MCF 10A (cell line): Measurements from ENCODE around the gene MYL4. TPM values are rescaled to one million over a fixed set of nuclear protein-coding genes. Genes with fewer than 3 reads are reported as not detected.

Experiments used
- BruUV-seq: library from RNA; stranded (reverse); fragments of 400-500 nt; replicated peaks from 2 replicates; lab custom pipeline; 2021; lab: Mats Ljungman, UMichigan
- CTCF ChIA-PET: fragments of 300-600 bp; sonication (Branson Sonifier 250); formaldehyde crosslinking; extraction: SDS; loops from one replicate; lab custom pipeline; 2021; ENCODE audit warnings: antibody characterized with exemption, inconsistent platforms; lab: Yijun Ruan, JAX
- POLR2A ChIA-PET: fragments of 300-600, 350-650 bp; sonication (Branson Sonifier 250); formaldehyde crosslinking; extraction: SDS; loops from one replicate; lab custom pipeline; 2020; ENCODE audit warnings: antibody characterized with exemption, inconsistent platforms; lab: Yijun Ruan, JAX
- DNase-seq: peaks from one replicate; pipeline ENCODE4 v3.0.0-alpha.2; 2018; ENCODE audit not compliant: unreplicated experiment
- H3K27ac Mint-ChIP-seq: one replicate; pipeline ENCODE4 v1.8.0; 2022; ENCODE audit warnings: mild to moderate bottlenecking, low read depth, mixed read lengths; ENCODE audit not compliant: unreplicated experiment
- H3K27me3 Mint-ChIP-seq: one replicate; pipeline ENCODE4 v1.8.0; 2022; ENCODE audit warnings: mixed read lengths; ENCODE audit not compliant: insufficient read depth, unreplicated experiment
- H3K36me3 Mint-ChIP-seq: one replicate; pipeline ENCODE4 v1.8.0; 2022; ENCODE audit warnings: mild to moderate bottlenecking, moderate library complexity, mixed read lengths; ENCODE audit not compliant: insufficient read depth, unreplicated experiment
- H3K4me1 Mint-ChIP-seq: one replicate; pipeline ENCODE4 v1.8.0; 2022; ENCODE audit warnings: mixed read lengths; ENCODE audit not compliant: insufficient read depth, unreplicated experiment
- H3K4me3 Mint-ChIP-seq: one replicate; pipeline ENCODE4 v1.8.0; 2022; ENCODE audit warnings: mild to moderate bottlenecking, moderate library complexity, mixed read lengths; ENCODE audit not compliant: unreplicated experiment
- H3K9me3 Mint-ChIP-seq: one replicate; pipeline ENCODE4 v1.8.0; 2022; ENCODE audit warnings: mixed read lengths; ENCODE audit not compliant: unreplicated experiment
- intact Hi-C: fragments of 100-400 bp; cut with micrococcal nuclease; formaldehyde crosslinking; loops from 2 replicates; pipeline ENCODE4 v1.14.1; 2022
- total RNA-seq: library from RNA; stranded (reverse); gene quantifications from 2 replicates; pipeline ENCODE4 v1.2.3, GENCODE V29; 2022
- TF ChIP-seq, protein P1 (sequence below): fragments of 200-600 bp; IDR thresholded peaks from one replicate; pipeline ENCODE4 v1.8.0; 2022; ENCODE audit warnings: antibody characterized with exemption, mild to moderate bottlenecking; ENCODE audit not compliant: unreplicated experiment

MYL4 gene
- total RNA-seq, 1 experiment from 2014 or later: not detected

DNA sequence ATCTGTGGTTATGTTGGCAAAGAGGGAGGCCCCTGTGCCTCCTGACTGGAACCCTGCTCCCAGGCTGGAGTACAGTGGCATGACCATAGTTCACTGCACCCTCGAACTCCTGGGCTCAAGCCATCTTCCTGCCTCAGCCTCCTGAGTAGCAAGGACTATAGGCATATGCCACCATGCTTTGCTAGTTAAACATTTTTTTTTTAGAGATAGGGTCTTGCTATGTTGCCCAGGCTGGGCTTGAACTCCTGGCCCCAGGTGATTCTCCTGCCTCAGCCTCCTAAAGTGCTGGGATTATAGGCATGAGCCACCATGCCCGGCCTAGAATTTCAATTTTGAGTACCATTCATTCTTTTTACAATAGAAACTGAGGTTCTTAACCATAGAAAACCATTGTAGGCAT is 23.3 kb downstream of the MYL4 start:
- no peak overlapping the region for H3K4me3 Mint-ChIP-seq
- DNase-seq: no peak
- no TSS peak for BruUV-seq
- TF ChIP-seq, protein P1, sequence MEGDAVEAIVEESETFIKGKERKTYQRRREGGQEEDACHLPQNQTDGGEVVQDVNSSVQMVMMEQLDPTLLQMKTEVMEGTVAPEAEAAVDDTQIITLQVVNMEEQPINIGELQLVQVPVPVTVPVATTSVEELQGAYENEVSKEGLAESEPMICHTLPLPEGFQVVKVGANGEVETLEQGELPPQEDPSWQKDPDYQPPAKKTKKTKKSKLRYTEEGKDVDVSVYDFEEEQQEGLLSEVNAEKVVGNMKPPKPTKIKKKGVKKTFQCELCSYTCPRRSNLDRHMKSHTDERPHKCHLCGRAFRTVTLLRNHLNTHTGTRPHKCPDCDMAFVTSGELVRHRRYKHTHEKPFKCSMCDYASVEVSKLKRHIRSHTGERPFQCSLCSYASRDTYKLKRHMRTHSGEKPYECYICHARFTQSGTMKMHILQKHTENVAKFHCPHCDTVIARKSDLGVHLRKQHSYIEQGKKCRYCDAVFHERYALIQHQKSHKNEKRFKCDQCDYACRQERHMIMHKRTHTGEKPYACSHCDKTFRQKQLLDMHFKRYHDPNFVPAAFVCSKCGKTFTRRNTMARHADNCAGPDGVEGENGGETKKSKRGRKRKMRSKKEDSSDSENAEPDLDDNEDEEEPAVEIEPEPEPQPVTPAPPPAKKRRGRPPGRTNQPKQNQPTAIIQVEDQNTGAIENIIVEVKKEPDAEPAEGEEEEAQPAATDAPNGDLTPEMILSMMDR: no peak
- ChIA-PET POLR2A (interaction anchor here (0.7 kb wide), 2 partner anchors 43 to 135 kb away, joined by 3 read pairs; no protein-coding TSS in a partner anchor), CTCF (interaction anchor here (2.0 kb wide), 1 partner anchor 83 kb away, joined by 16 read pairs; no protein-coding TSS in a partner anchor)
- no peak overlapping the region for H3K27ac Mint-ChIP-seq
- H3K36me3 Mint-ChIP-seq: no peaks in the 10 kb centered on the region
- H3K9me3 Mint-ChIP-seq: no peaks in the 10 kb centered on the region
- intact Hi-C loops: no loop called here
- no peaks in the 10 kb centered on the region for H3K27me3 Mint-ChIP-seq
- peaks cover 16% of the 10 kb centered on the region for H3K4me1 Mint-ChIP-seq

DNA sequence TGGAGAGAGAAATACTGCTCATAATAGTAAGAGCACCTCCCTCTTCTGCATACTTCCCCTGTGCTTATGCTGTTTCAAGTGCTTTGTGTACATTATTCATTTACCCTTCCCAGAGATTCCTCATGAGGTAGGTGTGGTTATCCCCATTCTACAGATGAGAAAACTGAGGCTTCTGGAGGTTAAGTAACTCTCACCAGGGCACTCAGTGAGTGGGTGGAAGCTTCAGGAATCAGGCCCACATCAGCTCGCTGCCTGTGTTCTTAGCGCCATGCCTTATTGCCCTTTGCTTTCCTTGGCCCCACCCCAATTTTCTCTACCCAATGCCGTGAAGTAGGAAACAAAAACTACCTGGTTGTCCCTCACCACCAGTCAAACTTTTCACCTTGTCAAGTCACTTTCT is 26.4 kb downstream of the MYL4 start:
- Mint-ChIP-seq H3K36me3 (no peaks in the 10 kb centered on the region), H3K27ac (no peak overlapping the region), H3K4me3 (no peak overlapping the region), H3K27me3 (no peaks in the 10 kb centered on the region), H3K4me1 (peaks cover 16% of the 10 kb centered on the region), H3K9me3 (no peaks in the 10 kb centered on the region)
- ChIA-PET CTCF (no interaction called here), POLR2A (no interaction called here)
- DNase-seq: no peak
- intact Hi-C loops: no loop called here
- BruUV-seq: no TSS peak
- TF ChIP-seq, protein P1: no peak

DNA sequence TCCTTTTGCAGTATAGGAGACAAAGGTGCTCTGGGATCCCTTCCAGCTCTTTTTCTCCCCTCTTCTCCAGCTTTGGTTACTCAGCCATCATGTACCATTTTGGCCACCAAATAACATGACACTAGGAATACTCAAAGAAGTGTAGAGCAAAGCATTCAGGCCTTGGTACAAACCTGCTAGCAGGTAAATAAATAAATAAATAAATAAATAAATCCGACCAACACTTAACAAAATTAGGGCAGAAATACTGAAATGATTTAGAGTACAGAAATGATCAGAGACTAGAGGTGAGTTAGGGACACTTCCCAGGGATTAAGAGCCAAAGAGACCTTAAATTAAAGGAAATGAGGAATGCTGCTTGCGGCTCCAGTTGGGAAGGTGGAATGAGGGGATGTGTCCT is 26.8 kb downstream of the MYL4 start:
- H3K4me3 Mint-ChIP-seq: no peak overlapping the region

DNA sequence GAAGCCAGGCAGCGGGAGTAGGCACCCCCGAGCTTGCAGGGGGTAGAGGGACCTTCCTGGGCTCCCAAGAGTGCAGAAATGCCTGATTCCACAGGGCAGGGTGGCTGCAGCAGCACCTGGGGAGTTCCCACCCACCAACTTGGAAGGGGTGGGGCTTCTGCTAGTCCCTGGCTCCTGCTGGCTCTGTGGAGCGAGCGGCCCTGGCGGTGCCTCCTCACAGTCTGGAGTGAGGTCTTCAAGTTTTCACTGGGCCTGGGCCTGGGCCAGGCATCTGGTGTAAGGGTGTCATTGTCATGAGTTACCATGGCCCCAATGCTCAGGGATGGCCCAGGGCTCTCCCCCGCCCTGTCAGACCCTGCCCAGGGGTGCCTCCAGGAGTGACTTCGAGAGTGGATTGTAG is 28.7 kb downstream of the MYL4 start:
- BruUV-seq: no TSS peak
- intact Hi-C loops: no loop called here
- DNase-seq: no peak
- Mint-ChIP-seq H3K4me1 (peaks cover 17% of the 10 kb centered on the region), H3K9me3 (no peaks in the 10 kb centered on the region), H3K4me3 (no peak overlapping the region), H3K27me3 (no peaks in the 10 kb centered on the region), H3K27ac (no peak overlapping the region), H3K36me3 (no peaks in the 10 kb centered on the region)
- ChIA-PET CTCF (no interaction called here), POLR2A (no interaction called here)
- TF ChIP-seq, protein P1: no peak

More for the DNA sequence above, 26.8 kb downstream of the MYL4 start:
- ChIA-PET POLR2A (no interaction called here), CTCF (no interaction called here)
- Mint-ChIP-seq H3K27ac (no peak overlapping the region), H3K36me3 (no peaks in the 10 kb centered on the region), H3K4me1 (peaks cover 17% of the 10 kb centered on the region), H3K27me3 (no peaks in the 10 kb centered on the region), H3K9me3 (no peaks in the 10 kb centered on the region)
- no peak for DNase-seq
- no TSS peak for BruUV-seq
- intact Hi-C loops: no loop called here
- TF ChIP-seq, protein P1: no peak
